NCI-H146 (cell line): Measurements from ENCODE around the gene RAF1.
"Not testable (repeated sequence)": the region's sequence is repeated elsewhere in the genome, so short reads cannot be mapped to it uniquely, and the experiment has no call there.

Experiments
- DNase-seq: peaks from one replicate; lab custom pipeline; 2025; lab: John Stamatoyannopoulos, UW

The RAF1 gene

GRCh38 chr3:12638105-12638504, 25.8 kb downstream of the RAF1 start:
- DNase-seq: no peak

- DNase-seq: no peak
Observed at GRCh38 chr3:12633108-12633507, 30.8 kb downstream of the RAF1 start.

- DNase-seq: no peak
Observed at GRCh38 chr3:12632523-12632922, 31.4 kb downstream of the RAF1 start.

GRCh38 chr3:12630843-12631242, 33.1 kb downstream of the RAF1 start:
- not testable (repeated sequence) for DNase-seq

GRCh38 chr3:12630292-12630691, 33.6 kb downstream of the RAF1 start:
- no peak for DNase-seq

- no peak for DNase-seq
Observed at GRCh38 chr3:12629560-12629959, 34.4 kb downstream of the RAF1 start.

GRCh38 chr3:12628813-12629212, 35.1 kb downstream of the RAF1 start:
- no peak for DNase-seq

- no peak for DNase-seq
Observed at GRCh38 chr3:12627370-12627769, 36.5 kb downstream of the RAF1 start.

- not testable (repeated sequence) for DNase-seq
Observed at GRCh38 chr3:12624964-12625363, 39.0 kb downstream of the RAF1 start.

- DNase-seq: no peak
Observed at GRCh38 chr3:12624056-12624455, 39.9 kb downstream of the RAF1 start.

GRCh38 chr3:12622335-12622734, 41.6 kb downstream of the RAF1 start:
- DNase-seq: no peak

- DNase-seq: no peak
Observed at GRCh38 chr3:12620729-12621128, 43.2 kb downstream of the RAF1 start.

- no peak for DNase-seq
Observed at GRCh38 chr3:12620305-12620704, 43.6 kb downstream of the RAF1 start.

- no peak for DNase-seq
Observed at GRCh38 chr3:12618426-12618825, 45.5 kb downstream of the RAF1 start.

GRCh38 chr3:12615266-12615665, 48.7 kb downstream of the RAF1 start:
- no peak for DNase-seq

GRCh38 chr3:12613250-12613649, 50.7 kb downstream of the RAF1 start:
- DNase-seq: no peak

- DNase-seq: no peak
Observed at GRCh38 chr3:12612514-12613226, 51.2 kb downstream of the RAF1 start.

- no peak for DNase-seq
Observed at GRCh38 chr3:12611117-12611516, 52.8 kb downstream of the RAF1 start.

GRCh38 chr3:12608376-12608775, 55.5 kb downstream of the RAF1 start:
- DNase-seq: no peak

GRCh38 chr3:12603969-12604368, 59.9 kb downstream of the RAF1 start:
- DNase-seq: no peak

GRCh38 chr3:12601072-12601471, 62.8 kb downstream of the RAF1 start:
- DNase-seq: no peak

- no peak for DNase-seq
Observed at GRCh38 chr3:12598890-12599289, 65.0 kb downstream of the RAF1 start.

GRCh38 chr3:12593473-12593872, 70.4 kb downstream of the RAF1 start:
- no peak for DNase-seq

- DNase-seq: no peak
Observed at GRCh38 chr3:12591997-12592715, 71.8 kb downstream of the RAF1 start.
